ENCODE data around the gene GRID2.
A peak's percentile ranks its signal among the peaks of the same experiment; 100 is the strongest.

The GRID2 gene

GRCh38 chr4:93216646-93217045 lies 912.9 kb downstream of the GRID2 start:
- TF ChIP-seq CTCF (IDR thresholded peaks at IDR 0.05; ENCODE audit: low read depth, low read length), result no peak
- no peak for DNase-seq
- Histone ChIP-seq H3K27me3 (ENCODE audit: insufficient read depth, low read depth, severe bottlenecking) (no peaks in the 10 kb centered on the region), H3K36me3 (no peaks in the 10 kb centered on the region), H3K4me3 (ENCODE audit: low read depth, low read length) (no peak overlapping the region), H3K9me3 (ENCODE audit: severe bottlenecking) (no peaks in the 10 kb centered on the region), H3K27ac (no peak overlapping the region)

DNA sequence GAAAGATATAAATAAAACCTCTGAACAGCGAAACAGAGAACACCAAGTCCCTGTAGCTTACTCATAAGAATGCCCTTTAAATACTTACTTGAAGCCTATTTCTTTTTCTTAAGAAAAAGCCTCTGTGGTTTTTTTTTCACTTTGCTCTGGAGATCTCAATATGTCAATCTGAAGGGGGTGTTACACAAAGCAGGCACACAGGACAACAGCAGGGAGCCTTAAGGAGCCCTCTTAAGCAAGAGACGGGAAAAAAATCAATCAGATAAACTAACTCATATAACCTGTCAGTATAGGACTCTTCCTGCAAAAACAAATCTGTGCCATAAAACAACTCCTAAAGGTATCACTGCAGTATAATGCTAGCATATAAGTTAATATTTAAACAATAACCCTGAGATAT lies 913.7 kb downstream of the GRID2 start:
- Histone ChIP-seq H3K36me3 (no peaks in the 10 kb centered on the region), H3K27ac (no peak overlapping the region), H3K9me3 (ENCODE audit: severe bottlenecking) (no peaks in the 10 kb centered on the region), H3K27me3 (ENCODE audit: insufficient read depth, low read depth, severe bottlenecking) (no peaks in the 10 kb centered on the region), H3K4me3 (ENCODE audit: low read depth, low read length) (no peak overlapping the region)
- peak; percentile 31 for DNase-seq
- no peak for TF ChIP-seq CTCF (IDR thresholded peaks at IDR 0.05; ENCODE audit: low read depth, low read length)

DNA sequence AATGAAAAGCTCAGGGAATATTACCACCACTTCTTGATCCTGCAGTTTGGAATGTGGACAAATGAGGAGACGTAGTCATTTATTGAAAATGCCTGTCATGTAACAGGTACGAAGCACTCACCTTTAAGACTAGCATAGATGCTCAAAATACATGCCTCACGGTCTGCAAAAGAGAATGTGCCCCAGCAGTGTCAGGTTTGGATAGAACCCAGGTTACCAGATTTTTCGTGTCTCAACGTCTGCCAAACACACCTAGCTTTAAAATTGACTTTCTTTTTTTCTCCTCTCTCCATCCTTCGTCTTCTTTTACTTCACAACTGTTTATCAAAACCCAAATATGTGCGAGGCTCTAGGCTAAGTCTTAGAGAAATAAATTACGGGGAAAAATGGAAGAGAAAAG lies 918.0 kb downstream of the GRID2 start:
- H3K9me3 ChIP-seq (ENCODE audit: severe bottlenecking), result no peaks in the 10 kb centered on the region
- H3K27ac ChIP-seq, result no peak overlapping the region
- DNase-seq, result no peak
- no peaks in the 10 kb centered on the region for H3K27me3 ChIP-seq (ENCODE audit: insufficient read depth, low read depth, severe bottlenecking)
- no peaks in the 10 kb centered on the region for H3K36me3 ChIP-seq
- H3K4me3 ChIP-seq (ENCODE audit: low read depth, low read length), result no peak overlapping the region
- no peak for TF ChIP-seq CTCF (IDR thresholded peaks at IDR 0.05; ENCODE audit: low read depth, low read length)

DNA sequence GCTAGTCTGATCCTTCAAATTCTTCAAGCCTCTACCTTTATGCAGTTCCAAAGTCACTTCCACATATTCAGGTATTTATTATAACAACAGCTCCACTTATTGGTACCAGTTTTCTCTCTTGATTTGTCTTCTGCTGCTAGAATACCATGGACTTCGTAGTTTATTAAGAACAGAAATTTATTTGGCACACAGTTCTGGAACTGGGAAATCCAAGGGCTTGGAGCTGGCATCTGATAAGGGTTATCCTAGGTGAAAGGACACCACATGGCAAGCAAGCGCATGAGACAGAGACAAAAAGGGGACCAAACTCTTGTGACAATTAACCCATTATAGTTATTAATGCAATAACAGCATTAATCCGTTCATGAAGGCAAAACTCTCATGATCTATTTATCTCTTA lies 924.3 kb downstream of the GRID2 start:
- TF ChIP-seq CTCF (IDR thresholded peaks at IDR 0.05; ENCODE audit: low read depth, low read length), result no peak
- H3K36me3 ChIP-seq, result no peaks in the 10 kb centered on the region
- H3K9me3 ChIP-seq (ENCODE audit: severe bottlenecking), result no peaks in the 10 kb centered on the region
- no peak overlapping the region for H3K4me3 ChIP-seq (ENCODE audit: low read depth, low read length)
- no peak for DNase-seq
- no peak overlapping the region for H3K27ac ChIP-seq
- no peaks in the 10 kb centered on the region for H3K27me3 ChIP-seq (ENCODE audit: insufficient read depth, low read depth, severe bottlenecking)

GRCh38 chr4:93232883-93233282 lies 929.1 kb downstream of the GRID2 start:
- no peak overlapping the region for H3K27ac ChIP-seq
- H3K9me3 ChIP-seq (ENCODE audit: severe bottlenecking), result no peaks in the 10 kb centered on the region
- H3K36me3 ChIP-seq, result no peaks in the 10 kb centered on the region
- no peak for DNase-seq
- H3K4me3 ChIP-seq (ENCODE audit: low read depth, low read length), result no peak overlapping the region
- H3K27me3 ChIP-seq (ENCODE audit: insufficient read depth, low read depth, severe bottlenecking), result no peaks in the 10 kb centered on the region
- no peak for TF ChIP-seq CTCF (IDR thresholded peaks at IDR 0.05; ENCODE audit: low read depth, low read length)

- H3K4me3 ChIP-seq (ENCODE audit: low read depth, low read length), result no peak overlapping the region
- H3K27ac ChIP-seq, result no peak overlapping the region
- no peaks in the 10 kb centered on the region for H3K36me3 ChIP-seq
- DNase-seq, result no peak
- H3K27me3 ChIP-seq (ENCODE audit: insufficient read depth, low read depth, severe bottlenecking), result no peaks in the 10 kb centered on the region
- H3K9me3 ChIP-seq (ENCODE audit: severe bottlenecking), result no peaks in the 10 kb centered on the region
- TF ChIP-seq CTCF (IDR thresholded peaks at IDR 0.05; ENCODE audit: low read depth, low read length), result no peak
These were observed 933.8 kb downstream of the GRID2 start for GRCh38 chr4:93237521-93237920.

All from WERI-Rb-1 (cell line).